ENCODE data around the gene RGS7BP. TPM values are rescaled to one million over a fixed set of nuclear protein-coding genes. Genes with fewer than 3 reads are reported as not detected.

Gene RGS7BP
- total RNA-seq, 1 donor from 2014 or later: 0.27 TPM

GRCh38 chr5:64518793-64519192, 13.0 kb downstream of the RGS7BP start:
- no peak for DNase-seq
- no peak for TF ChIP-seq CTCF (IDR thresholded peaks at IDR 0.05; ENCODE audit: partially characterized antibody, unreplicated experiment)
- Mint-ChIP-seq H3K9me3 (ENCODE audit: unreplicated experiment) (no peaks in the 10 kb centered on the region), H3K27ac (ENCODE audit: unreplicated experiment) (no peak overlapping the region), H3K27me3 (ENCODE audit: unreplicated experiment) (no peaks in the 10 kb centered on the region), H3K4me1 (ENCODE audit: low read depth, unreplicated experiment) (peaks cover 5% of the 10 kb centered on the region), H3K36me3 (ENCODE audit: unreplicated experiment) (no peaks in the 10 kb centered on the region), H3K4me3 (ENCODE audit: unreplicated experiment) (no peak overlapping the region)

GRCh38 chr5:64519263-64519662, 13.4 kb downstream of the RGS7BP start:
- Mint-ChIP-seq H3K27me3 (ENCODE audit: unreplicated experiment) (no peaks in the 10 kb centered on the region), H3K27ac (ENCODE audit: unreplicated experiment) (no peak overlapping the region), H3K4me3 (ENCODE audit: unreplicated experiment) (no peak overlapping the region), H3K36me3 (ENCODE audit: unreplicated experiment) (no peaks in the 10 kb centered on the region), H3K9me3 (ENCODE audit: unreplicated experiment) (no peaks in the 10 kb centered on the region), H3K4me1 (ENCODE audit: low read depth, unreplicated experiment) (peaks cover 5% of the 10 kb centered on the region)
- no peak for DNase-seq
- TF ChIP-seq CTCF (IDR thresholded peaks at IDR 0.05; ENCODE audit: partially characterized antibody, unreplicated experiment): no peak

- no peak for DNase-seq
- Mint-ChIP-seq H3K9me3 (ENCODE audit: unreplicated experiment) (no peaks in the 10 kb centered on the region), H3K4me1 (ENCODE audit: low read depth, unreplicated experiment) (peaks cover 2% of the 10 kb centered on the region), H3K27me3 (ENCODE audit: unreplicated experiment) (peaks cover 2% of the 10 kb centered on the region), H3K27ac (ENCODE audit: unreplicated experiment) (no peak overlapping the region), H3K36me3 (ENCODE audit: unreplicated experiment) (no peaks in the 10 kb centered on the region), H3K4me3 (ENCODE audit: unreplicated experiment) (no peak overlapping the region)
- TF ChIP-seq CTCF (IDR thresholded peaks at IDR 0.05; ENCODE audit: partially characterized antibody, unreplicated experiment): no peak
These were observed 21.1 kb downstream of the RGS7BP start for GRCh38 chr5:64526734-64527439.

- no peak for DNase-seq
- Mint-ChIP-seq H3K36me3 (ENCODE audit: unreplicated experiment) (no peaks in the 10 kb centered on the region), H3K9me3 (ENCODE audit: unreplicated experiment) (no peaks in the 10 kb centered on the region), H3K4me1 (ENCODE audit: low read depth, unreplicated experiment) (peaks cover 2% of the 10 kb centered on the region), H3K27me3 (ENCODE audit: unreplicated experiment) (peaks cover 2% of the 10 kb centered on the region), H3K4me3 (ENCODE audit: unreplicated experiment) (no peak overlapping the region), H3K27ac (ENCODE audit: unreplicated experiment) (no peak overlapping the region)
- no peak for TF ChIP-seq CTCF (IDR thresholded peaks at IDR 0.05; ENCODE audit: partially characterized antibody, unreplicated experiment)
These were observed 24.3 kb downstream of the RGS7BP start for GRCh38 chr5:64530076-64530475.

- no peak overlapping the region for H3K27ac Mint-ChIP-seq (ENCODE audit: unreplicated experiment)
- no peak for DNase-seq
- no peaks in the 10 kb centered on the region for H3K36me3 Mint-ChIP-seq (ENCODE audit: unreplicated experiment)
- H3K27me3 Mint-ChIP-seq (ENCODE audit: unreplicated experiment): peaks cover 2% of the 10 kb centered on the region
- H3K4me1 Mint-ChIP-seq (ENCODE audit: low read depth, unreplicated experiment): no peaks in the 10 kb centered on the region
- H3K4me3 Mint-ChIP-seq (ENCODE audit: unreplicated experiment): no peak overlapping the region
- no peak for TF ChIP-seq CTCF (IDR thresholded peaks at IDR 0.05; ENCODE audit: partially characterized antibody, unreplicated experiment)
- no peaks in the 10 kb centered on the region for H3K9me3 Mint-ChIP-seq (ENCODE audit: unreplicated experiment)
These were observed 26.4 kb downstream of the RGS7BP start for GRCh38 chr5:64532212-64532611.
